ENCODE results near the gene RBM23. TPM values are rescaled to one million over a fixed set of nuclear protein-coding genes. Genes with fewer than 3 reads are reported as not detected.

RBM23 gene
- total RNA-seq, 2 donors from 2014 or later = 170 to 463 TPM

- TF ChIP-seq, protein P1, sequence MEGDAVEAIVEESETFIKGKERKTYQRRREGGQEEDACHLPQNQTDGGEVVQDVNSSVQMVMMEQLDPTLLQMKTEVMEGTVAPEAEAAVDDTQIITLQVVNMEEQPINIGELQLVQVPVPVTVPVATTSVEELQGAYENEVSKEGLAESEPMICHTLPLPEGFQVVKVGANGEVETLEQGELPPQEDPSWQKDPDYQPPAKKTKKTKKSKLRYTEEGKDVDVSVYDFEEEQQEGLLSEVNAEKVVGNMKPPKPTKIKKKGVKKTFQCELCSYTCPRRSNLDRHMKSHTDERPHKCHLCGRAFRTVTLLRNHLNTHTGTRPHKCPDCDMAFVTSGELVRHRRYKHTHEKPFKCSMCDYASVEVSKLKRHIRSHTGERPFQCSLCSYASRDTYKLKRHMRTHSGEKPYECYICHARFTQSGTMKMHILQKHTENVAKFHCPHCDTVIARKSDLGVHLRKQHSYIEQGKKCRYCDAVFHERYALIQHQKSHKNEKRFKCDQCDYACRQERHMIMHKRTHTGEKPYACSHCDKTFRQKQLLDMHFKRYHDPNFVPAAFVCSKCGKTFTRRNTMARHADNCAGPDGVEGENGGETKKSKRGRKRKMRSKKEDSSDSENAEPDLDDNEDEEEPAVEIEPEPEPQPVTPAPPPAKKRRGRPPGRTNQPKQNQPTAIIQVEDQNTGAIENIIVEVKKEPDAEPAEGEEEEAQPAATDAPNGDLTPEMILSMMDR (IDR thresholded peaks at IDR 0.05) = peak in 1 of 4 experiments; percentile 1
- TF ChIP-seq POLR2AphosphoS5 (IDR thresholded peaks at IDR 0.05) = no peak
- 36% methylated on average over 10 of the region's 10 CpGs for WGBS
- Histone ChIP-seq H3K4me1 (replicated peaks) (peaks cover 4% of the 10 kb centered on the region), H3K27me3 (replicated peaks; ENCODE audit: insufficient read depth) (no peaks in the 10 kb centered on the region), H3K36me3 (peaks cover 19 to 26% of the 10 kb centered on the region in 2 donors), H3K27ac (peak overlapping the region; percentile 100), H3K9me3 (no peaks in the 10 kb centered on the region), H3K4me3 (peak overlapping the region; percentile 94 to 100)
- no peak for DNase-seq (ENCODE audit: low spot score)
- intact Hi-C loops (cut with DNase I) = loop anchor here (5.0 kb wide), 2 partner anchors 44 to 104 kb away; partner anchors contain the start of gene RBM23
Observed at GRCh38 chr14:22872833-22873520, 46.0 kb downstream of the RBM23 start.

DNA sequence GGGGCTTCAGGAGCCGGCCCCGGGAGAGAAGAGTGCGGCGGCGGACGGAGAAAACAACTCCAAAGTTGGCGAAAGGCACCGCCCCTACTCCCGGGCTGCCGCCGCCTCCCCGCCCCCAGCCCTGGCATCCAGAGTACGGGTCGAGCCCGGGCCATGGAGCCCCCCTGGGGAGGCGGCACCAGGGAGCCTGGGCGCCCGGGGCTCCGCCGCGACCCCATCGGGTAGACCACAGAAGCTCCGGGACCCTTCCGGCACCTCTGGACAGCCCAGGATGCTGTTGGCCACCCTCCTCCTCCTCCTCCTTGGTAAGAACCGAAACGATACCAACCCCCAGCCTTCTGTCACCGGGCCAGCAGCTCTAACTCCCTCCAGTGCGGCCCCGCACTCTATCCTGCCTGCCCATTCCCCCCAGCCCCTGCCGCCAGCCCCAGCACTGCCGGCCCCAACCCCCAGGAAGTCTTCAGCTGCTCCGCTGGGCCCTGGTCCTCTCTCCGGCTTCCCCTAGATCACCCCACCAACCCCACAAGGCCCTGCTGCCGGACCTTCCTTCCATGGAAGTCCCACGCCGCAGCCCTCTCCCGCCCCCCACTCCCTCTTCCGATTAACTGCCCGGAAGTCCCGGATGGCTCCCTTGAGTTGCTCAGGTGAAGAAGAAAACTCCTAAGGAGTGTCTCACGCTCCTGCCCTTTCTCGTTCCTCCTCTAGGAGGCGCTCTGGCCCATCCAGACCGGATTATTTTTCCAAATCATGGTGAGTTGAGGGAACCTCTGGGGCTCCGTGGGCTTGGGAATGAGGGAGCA lies 46.7 kb downstream of the RBM23 start:
- DNase-seq (ENCODE audit: low spot score) = peak; percentile 89
- intact Hi-C loops (cut with DNase I) = loop anchor here (5.0 kb wide), 2 partner anchors 45 to 105 kb away; partner anchors contain the start of gene RBM23

DNA sequence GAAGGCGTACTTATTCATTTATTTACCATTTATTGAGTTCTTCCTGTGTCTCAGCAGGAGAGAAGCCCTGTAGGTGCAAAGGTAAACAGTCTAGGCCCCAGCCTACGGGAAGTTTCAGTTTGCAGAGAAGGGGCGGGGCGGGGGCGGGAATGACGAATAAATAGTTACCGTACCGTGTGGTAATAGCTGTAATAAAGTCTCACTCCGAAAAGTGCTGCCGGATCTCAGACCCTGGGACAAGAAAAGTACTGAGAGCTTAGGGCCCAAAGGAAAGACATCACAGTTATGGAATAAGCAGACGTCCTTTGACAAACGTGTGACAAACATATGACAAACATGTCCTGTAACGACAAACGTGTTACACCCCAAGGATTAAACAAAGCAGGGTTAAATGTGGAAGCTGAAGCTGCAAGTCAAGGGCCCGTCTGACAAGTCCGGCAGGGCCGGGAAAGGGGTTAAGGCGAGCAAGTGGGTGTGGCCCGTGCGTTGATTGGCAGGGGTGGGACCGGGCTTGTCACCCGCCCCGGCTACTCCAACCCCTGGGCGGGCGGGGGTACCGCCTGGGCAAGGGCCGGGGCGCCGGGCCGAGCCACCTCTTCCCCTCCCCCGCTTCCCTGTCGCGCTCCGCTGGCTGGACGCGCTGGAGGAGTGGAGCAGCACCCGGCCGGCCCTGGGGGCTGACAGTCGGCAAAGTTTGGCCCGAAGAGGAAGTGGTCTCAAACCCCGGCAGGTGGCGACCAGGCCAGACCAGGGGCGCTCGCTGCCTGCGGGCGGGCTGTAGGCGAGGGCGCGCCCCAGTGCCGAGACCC lies 47.5 kb downstream of the RBM23 start, which contains the start of gene LRP10:
Gene LRP10, plus strand, starts transcription at position 517 of the 809 bp plus-strand sequence. CDS start 564 bp downstream, outside the sequence.
- peak; percentile 97 for DNase-seq (ENCODE audit: low spot score)
- Histone ChIP-seq H3K27ac (peak within 1 kb of the TSS; percentile 100), H3K27me3 (replicated peaks; ENCODE audit: insufficient read depth) (no peaks in the 10 kb centered on the region), H3K36me3 (peaks cover 13 to 19% of the 10 kb centered on the region in 2 donors), H3K4me1 (replicated peaks) (peaks cover 4% of the 10 kb centered on the region), H3K4me3 (peak within 1 kb of the TSS; percentile 94 to 100), H3K9me3 (no peaks in the 10 kb centered on the region)
- 0% methylated on average over 31 of the region's 50 CpGs for whole genome bisulfite sequencing
- TF ChIP-seq, protein P1 (IDR thresholded peaks at IDR 0.05) = peak in 2 of 4 experiments; percentile 7 to 30
- TF ChIP-seq POLR2A (IDR thresholded peaks at IDR 0.05) = peak; percentile 93
- TF ChIP-seq POLR2AphosphoS5 (IDR thresholded peaks at IDR 0.05) = peak; percentile 88
- intact Hi-C loops (cut with DNase I) = loop anchor here (5.0 kb wide), 2 partner anchors 46 to 106 kb away; partner anchors contain the start of gene RBM23

More for the DNA sequence above, 46.7 kb downstream of the RBM23 start:
- under 1% methylated on average over 44 of the region's 45 CpGs for WGBS
- Histone ChIP-seq H3K9me3 (no peaks in the 10 kb centered on the region), H3K4me3 (peak overlapping the region; percentile 94 to 100), H3K27ac (peak overlapping the region; percentile 100), H3K4me1 (replicated peaks) (peaks cover 4% of the 10 kb centered on the region), H3K27me3 (replicated peaks; ENCODE audit: insufficient read depth) (no peaks in the 10 kb centered on the region), H3K36me3 (peaks cover 15 to 22% of the 10 kb centered on the region in 2 donors)
- TF ChIP-seq POLR2A (IDR thresholded peaks at IDR 0.05) (peak; percentile 56), POLR2AphosphoS5 (IDR thresholded peaks at IDR 0.05) (peak; percentile 93)
- TF ChIP-seq, protein P1 (IDR thresholded peaks at IDR 0.05) = peak; percentile 93 to 98 (median 97)

GRCh38 chr14:22870811-22871223 lies 48.1 kb downstream of the RBM23 start:
- Histone ChIP-seq H3K4me3 (peak overlapping the region; percentile 94 to 100), H3K27me3 (replicated peaks; ENCODE audit: insufficient read depth) (no peaks in the 10 kb centered on the region), H3K4me1 (replicated peaks) (peaks cover 4% of the 10 kb centered on the region), H3K36me3 (peaks cover 11 to 13% of the 10 kb centered on the region in 2 donors), H3K27ac (peak overlapping the region; percentile 100), H3K9me3 (no peaks in the 10 kb centered on the region)
- DNase-seq (ENCODE audit: low spot score) = no peak
- no peak for TF ChIP-seq POLR2A (IDR thresholded peaks at IDR 0.05)
- TF ChIP-seq, protein P1 (IDR thresholded peaks at IDR 0.05) = no peak
- TF ChIP-seq POLR2AphosphoS5 (IDR thresholded peaks at IDR 0.05) = no peak
- 2% methylated on average over 1 of the region's 1 CpG for WGBS
- intact Hi-C loops (cut with DNase I) = loop anchor here (5.0 kb wide), 2 partner anchors 46 to 106 kb away; partner anchors contain the start of gene RBM23

Measured in prostate gland (tissue), 2 donors.